GM12878 (cell line): ENCODE measurements around the gene DNAJB2. TPM values are rescaled to one million over a fixed set of nuclear protein-coding genes. Genes with fewer than 3 reads are reported as not detected.

ENCODE experiments used
- ATAC-seq: fragments of 200-7000 bp; cut with Tn5 transposase; 3 replicates; pipeline ENCODE4 v1.9.1; 2020; ENCODE audit warnings: mild to moderate bottlenecking, moderate library complexity
- BruUV-seq: library from RNA; stranded (reverse); fragments of 400-500 nt; replicated peaks from 2 replicates; lab custom pipeline; 2021; lab: Mats Ljungman, UMichigan
- CTCF ChIA-PET: fragments of 300-600 bp; sonication (Branson Sonifier 250); formaldehyde crosslinking; extraction: SDS; loops from one replicate; lab custom pipeline; 2021; ENCODE audit warnings: inconsistent platforms; lab: Yijun Ruan, JAX
- POLR2A ChIA-PET: fragments of 350-600 bp; formaldehyde crosslinking; extraction: SDS; loops from one replicate; lab custom pipeline; 2021; ENCODE audit warnings: inconsistent platforms; lab: Charles Lee
- RAD21 ChIA-PET: fragments of 300-600 bp; sonication (Branson Sonifier 250); formaldehyde crosslinking; loops from one replicate; lab custom pipeline; 2023; ENCODE audit warnings: antibody characterized with exemption; ENCODE audit not compliant: unreplicated experiment; lab: Charles Lee
- SMC1A ChIA-PET: fragments of 300-600 bp; sonication (Branson Sonifier 250); formaldehyde crosslinking; loops from one replicate; lab custom pipeline; 2023; ENCODE audit not compliant: unreplicated experiment, uncharacterized antibody; lab: Charles Lee
- DNase-seq: peaks from one replicate; pipeline ENCODE4 v3.0.0-alpha.2; 2011; ENCODE audit warnings: low read depth, low spot score
- FAIRE-seq: peaks from 3 replicates; lab custom pipeline; 2011; peaks lifted over from hg19 to GRCh38; lab: Jason Lieb, UNC
- H2AFZ ChIP-seq: 2 replicates; pipeline ENCODE4 v1.6.0; 2011; ENCODE audit warnings: low read depth, low read length, control low read depth; ENCODE audit not compliant: control insufficient read depth
- H3K27ac ChIP-seq: 2 replicates; pipeline ENCODE4 v1.5.1; 2011; ENCODE audit warnings: control low read depth; ENCODE audit not compliant: control insufficient read depth, insufficient read depth
- H3K27me3 ChIP-seq, 2 experiments: replicated peaks in 1 of 2; 2 replicates each; pipeline versions ENCODE4 v1.6.0 to v1.6.1; 2011; ENCODE audit warnings: low read length in 1 of 2; ENCODE audit not compliant: control insufficient read depth in 2 of 2, insufficient read depth in 2 of 2
- H3K36me3 ChIP-seq, 2 experiments: 2 replicates each; pipeline ENCODE4 v1.5.1; 2011; ENCODE audit warnings: low read length in 1 of 2; ENCODE audit not compliant: control insufficient read depth in 2 of 2, insufficient read depth in 2 of 2
- H3K4me1 ChIP-seq: 2 replicates; pipeline ENCODE4 v1.6.1; 2011; ENCODE audit warnings: mild to moderate bottlenecking, low read length, moderate library complexity, mixed read lengths; ENCODE audit not compliant: control insufficient read depth, insufficient read depth
- H3K4me2 ChIP-seq: 2 replicates; pipeline ENCODE4 v1.6.0; 2011; ENCODE audit warnings: control low read depth; ENCODE audit not compliant: control insufficient read depth, insufficient read depth
- H3K4me3 ChIP-seq: fragments of 200-600 bp; sonication (generic); 2 replicates; pipeline ENCODE4 v1.5.1; 2016
- H3K79me2 ChIP-seq: 2 replicates; pipeline ENCODE4 v1.6.0; 2011; ENCODE audit warnings: low read length; ENCODE audit not compliant: control insufficient read depth, insufficient read depth
- H3K9ac ChIP-seq: 2 replicates; pipeline ENCODE4 v1.8.0; 2011; ENCODE audit warnings: low read length, control low read depth, mixed read lengths; ENCODE audit not compliant: control insufficient read depth, insufficient read depth
- H3K9me3 ChIP-seq: replicated peaks from 3 replicates; pipeline ENCODE4 v1.5.1; 2011; ENCODE audit warnings: mild to moderate bottlenecking, low read length; ENCODE audit not compliant: control insufficient read depth, insufficient read depth
- H4K20me1 ChIP-seq: 2 replicates; pipeline ENCODE4 v1.6.0; 2011; ENCODE audit not compliant: control insufficient read depth, insufficient read depth
- CBFB ChIP-seq: IDR thresholded peaks from 2 replicates; pipeline ENCODE4 v1.6.1; 2016; ENCODE audit warnings: antibody characterized with exemption, low read depth
- EED ChIP-seq: sonication (generic); IDR thresholded peaks from 2 replicates; pipeline ENCODE4 v1.6.1; 2016; ENCODE audit warnings: antibody characterized with exemption, low read depth
- EP300 ChIP-seq, 2 experiments: fragments of 150-350 bp in 1 of 2; IDR thresholded peaks; 2 replicates each; pipeline ENCODE4 v1.6.1; 2011 to 2012; ENCODE audit warnings: low read depth in 2 of 2, low read length in 2 of 2, borderline replicate concordance in 1 of 2, improper control_type of control experiment in 1 of 2, inconsistent platforms in 1 of 2; ENCODE audit not compliant: control insufficient read depth in 1 of 2
- MXI1 ChIP-seq: fragments of 150-350 bp; IDR thresholded peaks from 2 replicates; pipeline ENCODE4 v1.6.1; 2011; ENCODE audit warnings: low read depth, mild to moderate bottlenecking, inconsistent platforms, low read length, improper control_type of control experiment
- RCOR1 ChIP-seq: conservative IDR thresholded peaks from 2 replicates; pipeline ENCODE4 v1.6.1; 2012; ENCODE audit warnings: low read depth, low read length, improper control_type of control experiment
- TCF7 ChIP-seq: IDR thresholded peaks from 2 replicates; pipeline ENCODE4 v1.6.1; 2014; ENCODE audit warnings: antibody characterized with exemption, borderline replicate concordance
- WGBS: methylation state at CpG from one replicate; pipeline ENCODE4 v1.1.6; 2016; ENCODE audit warnings: low lambda C conversion rate; ENCODE audit not compliant: insufficient replicate concordance, insufficient coverage; ENCODE audit errors: missing lambda C conversion rate; 5-methylcytosine and 5-hydroxymethylcytosine counted together
- in situ Hi-C: fragments of 300-500 bp; cut with MboI; formaldehyde crosslinking; loops from 9 replicates; pipeline ENCODE4 v1.14.3; 2018; ENCODE audit warnings: mixed read lengths
- intact Hi-C: fragments of 100-400 bp; cut with micrococcal nuclease; formaldehyde crosslinking; loops from one replicate; pipeline ENCODE4 v1.14.2; 2022; ENCODE audit not compliant: unreplicated experiment
- polyA plus RNA-seq, 11 experiments: library from polyadenylated mRNA; depleted of rRNA in 4 of 11; unstranded in 6 of 11; stranded (reverse) in 5 of 11; fragments of >200 nt; fragmentation: Nextera tagmentation in 4 of 11; fragmentation: Illumina TruSeq in 1 of 11; extraction: Ambion mirVana in 4 of 11; extraction: Trizol in 1 of 11; gene quantifications; 1 replicate in 1 of 11; 2 replicates in 10 of 11; pipeline versions ENCODE4 v1.2.1 to v1.2.3, GENCODE V29; 2011 to 2016; ENCODE audit warnings: inconsistent platforms in 2 of 11, missing spikeins in 2 of 11, low read depth in 1 of 11
- total RNA-seq, 4 experiments: library from RNA; depleted of rRNA in 3 of 4; stranded (reverse); fragments of >200 nt in 3 of 4; fragmentation: Illumina TruSeq in 1 of 4; extraction: Trizol in 1 of 4; gene quantifications; 2 replicates each; pipeline versions ENCODE4 v1.2.1 to v1.2.3, GENCODE V29; 2013 to 2021
- TF ChIP-seq, protein P1 (sequence below): IDR thresholded peaks from 2 replicates; pipeline ENCODE4 v1.6.1; 2012; ENCODE audit warnings: low read depth, low read length, improper control_type of control experiment
- TF ChIP-seq, protein P2 (sequence below): IDR thresholded peaks from 2 replicates; pipeline ENCODE4 v1.6.1; 2011; ENCODE audit warnings: low read depth, low read length, improper control_type of control experiment, borderline replicate concordance

Gene DNAJB2
- total and polyA plus RNA-seq, 10 of the 15 experiments (the other 5 are each of a cell fraction or from before 2014, with no cell fraction given) = 0.26 to 36.5 (median 12.5) TPM

DNA sequence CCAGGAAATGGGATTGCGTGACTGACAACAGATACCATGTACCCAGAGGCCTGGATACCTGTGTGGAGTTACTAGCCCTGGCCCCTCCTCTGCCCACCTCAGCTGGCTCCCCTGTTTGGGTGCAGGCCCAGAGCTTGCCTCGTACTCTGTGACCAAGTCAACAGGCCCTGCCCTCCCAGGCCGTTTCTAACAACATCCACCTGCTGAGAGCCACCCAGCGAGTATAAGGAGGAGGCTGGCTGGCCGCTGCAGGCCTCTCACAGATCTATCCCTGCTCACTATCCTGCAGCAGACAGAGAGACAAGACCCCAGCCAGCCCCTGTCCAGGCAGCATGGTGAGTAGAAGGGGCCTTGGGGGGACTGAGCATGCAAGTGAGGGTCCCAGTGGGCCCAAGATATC lies 12.9 kb upstream of the DNAJB2 start:
- intact Hi-C loops = no loop called here
- H3K4me3 ChIP-seq = no peak overlapping the region
- SMC1A ChIA-PET = interaction anchor here (2.1 kb wide), 1 partner anchor 12 kb away, joined by 5 read pairs; no protein-coding TSS in a partner anchor

More for the DNA sequence above, 12.9 kb upstream of the DNAJB2 start:
- H3K4me1 ChIP-seq = no peaks in the 10 kb centered on the region
- H3K9me3 ChIP-seq = no peaks in the 10 kb centered on the region
- H3K36me3 ChIP-seq = no peaks in the 10 kb centered on the region
- no peaks in the 10 kb centered on the region for H4K20me1 ChIP-seq
- TF ChIP-seq EED = no peak
- no peak for TF ChIP-seq CBFB
- TF ChIP-seq, protein P1, sequence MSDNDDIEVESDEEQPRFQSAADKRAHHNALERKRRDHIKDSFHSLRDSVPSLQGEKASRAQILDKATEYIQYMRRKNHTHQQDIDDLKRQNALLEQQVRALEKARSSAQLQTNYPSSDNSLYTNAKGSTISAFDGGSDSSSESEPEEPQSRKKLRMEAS = no peak
- TF ChIP-seq TCF7 = no peak
- TF ChIP-seq MXI1 = no peak
- no peak for TF ChIP-seq EP300 (IDR thresholded peaks at IDR 0.05; ENCODE audit: borderline replicate concordance in 1 of 2, control insufficient read depth in 1 of 2, low read depth in 2 of 2, low read length in 2 of 2)
- TF ChIP-seq, protein P2, sequence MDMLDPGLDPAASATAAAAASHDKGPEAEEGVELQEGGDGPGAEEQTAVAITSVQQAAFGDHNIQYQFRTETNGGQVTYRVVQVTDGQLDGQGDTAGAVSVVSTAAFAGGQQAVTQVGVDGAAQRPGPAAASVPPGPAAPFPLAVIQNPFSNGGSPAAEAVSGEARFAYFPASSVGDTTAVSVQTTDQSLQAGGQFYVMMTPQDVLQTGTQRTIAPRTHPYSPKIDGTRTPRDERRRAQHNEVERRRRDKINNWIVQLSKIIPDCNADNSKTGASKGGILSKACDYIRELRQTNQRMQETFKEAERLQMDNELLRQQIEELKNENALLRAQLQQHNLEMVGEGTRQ = no peak
- no peak for TF ChIP-seq RCOR1
- H3K4me2 ChIP-seq = no peak overlapping the region
- no TSS peak for BruUV-seq
- DNase-seq (no peak), ATAC-seq (no peak), FAIRE-seq (no peak)
- no peaks in the 10 kb centered on the region for H3K79me2 ChIP-seq
- peaks cover 0 to under 1% of the 10 kb centered on the region in 2 experiments; a peak in 1 of 4 replicates for H3K27me3 ChIP-seq
- ChIA-PET CTCF (interaction anchor here (1.5 to 2.1 kb wide), 3 partner anchors 11 to 29 kb away, joined by 3 to 9 read pairs (median 6); no protein-coding TSS in a partner anchor), RAD21 (no interaction called here), POLR2A (interaction anchor here (1.1 kb wide), 1 partner anchor 54 kb away, joined by 4 read pairs; no protein-coding TSS in a partner anchor)
- no peak overlapping the region for H3K27ac ChIP-seq
- no peak overlapping the region for H2AFZ ChIP-seq
- no peak overlapping the region for H3K9ac ChIP-seq
- in situ Hi-C loops = no loop called here
- 58% methylated on average over 5 of the region's 5 CpGs for WGBS
